Immature natural killer cell (primary cell): ENCODE data around the gene MT1H. TPM values are rescaled to one million over a fixed set of nuclear protein-coding genes. Genes with fewer than 3 reads are reported as not detected.
A peak's percentile ranks its signal among the peaks of the same experiment; 100 is the strongest.

Source experiments
- DNase-seq, 3 donors: peaks; one replicate each; pipeline ENCODE4 v3.0.0; 2022; ENCODE audit warnings: mixed read lengths in 1 of 3
- H3K27ac Mint-ChIP-seq, 6 donors: one replicate each; pipeline ENCODE4 v1.8.0; 2020; ENCODE audit warnings: mixed read lengths in 6 of 6, mild to moderate bottlenecking in 5 of 6, inconsistent platforms in 4 of 6, moderate library complexity in 3 of 6
- H3K27me3 Mint-ChIP-seq, 3 donors: one replicate each; pipeline ENCODE4 v1.8.0; 2020 to 2021; ENCODE audit warnings: low read depth in 3 of 3, mild to moderate bottlenecking in 3 of 3, mixed read lengths in 3 of 3, moderate library complexity in 3 of 3, inconsistent platforms in 1 of 3
- H3K36me3 Mint-ChIP-seq, 3 donors: one replicate each; pipeline ENCODE4 v1.8.0; 2020; ENCODE audit warnings: mixed read lengths in 3 of 3, inconsistent platforms in 2 of 3, mild to moderate bottlenecking in 2 of 3
- H3K4me1 Mint-ChIP-seq, 2 donors: one replicate each; pipeline ENCODE4 v1.8.0; 2020; ENCODE audit warnings: inconsistent platforms in 2 of 2, mild to moderate bottlenecking in 2 of 2, mixed read lengths in 2 of 2, moderate library complexity in 1 of 2
- H3K4me3 Mint-ChIP-seq, 5 donors: one replicate each; pipeline ENCODE4 v1.8.0; 2020; ENCODE audit warnings: mild to moderate bottlenecking in 5 of 5, mixed read lengths in 5 of 5, inconsistent platforms in 3 of 5, moderate library complexity in 3 of 5
- H3K9me3 Mint-ChIP-seq, 6 donors: one replicate each; pipeline ENCODE4 v1.8.0; 2020; ENCODE audit warnings: mild to moderate bottlenecking in 6 of 6, mixed read lengths in 6 of 6, inconsistent platforms in 4 of 6, moderate library complexity in 3 of 6
- polyA plus RNA-seq, 3 donors: library from polyadenylated mRNA; unstranded; fragments of 300-500 nt; fragmentation: Illumina TruSeq; gene quantifications; one replicate each; pipeline ENCODE4 v1.2.3, GENCODE V29; 2021

The MT1H gene
- polyA plus RNA-seq, 3 donors from 2014 or later, result not detected

- H3K4me1 Mint-ChIP-seq, result peaks cover 20 to 21% of the 10 kb centered on the region in 2 donors
- no peaks in the 10 kb centered on the region for H3K9me3 Mint-ChIP-seq
- peak; percentile 55 to 71 (median 69) for DNase-seq
- peak overlapping the region; percentile 64 to 82 (median 77) for H3K4me3 Mint-ChIP-seq
- peak overlapping the region in 5 of 6 donors; percentile 1 to 65 (median 37) for H3K27ac Mint-ChIP-seq
- peaks cover 6 to 19% (median 10%) of the 10 kb centered on the region in 3 donors for H3K27me3 Mint-ChIP-seq
- H3K36me3 Mint-ChIP-seq, result no peaks in the 10 kb centered on the region
Measured at GRCh38 chr16:56643080-56643778, 26.4 kb upstream of the MT1H start.

- DNase-seq, result no peak
- Mint-ChIP-seq H3K27ac (peak overlapping the region in 4 of 6 donors; percentile 1 to 55 (median 42)), H3K27me3 (peaks cover 6 to 16% (median 10%) of the 10 kb centered on the region in 3 donors), H3K4me1 (peaks cover 19 to 20% of the 10 kb centered on the region in 2 donors), H3K9me3 (no peaks in the 10 kb centered on the region), H3K36me3 (no peaks in the 10 kb centered on the region), H3K4me3 (peak overlapping the region; percentile 64 to 82 (median 77))
Measured at GRCh38 chr16:56643833-56644232, 25.8 kb upstream of the MT1H start.

GRCh38 chr16:56645311-56645710, 24.3 kb upstream of the MT1H start:
- DNase-seq, result no peak
- no peaks in the 10 kb centered on the region for H3K36me3 Mint-ChIP-seq
- H3K9me3 Mint-ChIP-seq, result no peaks in the 10 kb centered on the region
- H3K4me3 Mint-ChIP-seq, result no peak overlapping the region
- H3K4me1 Mint-ChIP-seq, result peaks cover 19 to 20% of the 10 kb centered on the region in 2 donors
- H3K27me3 Mint-ChIP-seq, result peaks cover 5 to 12% (median 6%) of the 10 kb centered on the region in 3 donors
- H3K27ac Mint-ChIP-seq, result no peak overlapping the region

- no peak overlapping the region for H3K4me3 Mint-ChIP-seq
- no peak overlapping the region for H3K27ac Mint-ChIP-seq
- no peak for DNase-seq
- no peaks in the 10 kb centered on the region for H3K9me3 Mint-ChIP-seq
- peaks cover 5 to 12% (median 6%) of the 10 kb centered on the region in 3 donors for H3K27me3 Mint-ChIP-seq
- peaks cover 19 to 20% of the 10 kb centered on the region in 2 donors for H3K4me1 Mint-ChIP-seq
- no peaks in the 10 kb centered on the region for H3K36me3 Mint-ChIP-seq
Measured at GRCh38 chr16:56645838-56646237, 23.8 kb upstream of the MT1H start.

- no peak for DNase-seq
- Mint-ChIP-seq H3K27ac (no peak overlapping the region), H3K9me3 (no peaks in the 10 kb centered on the region), H3K36me3 (no peaks in the 10 kb centered on the region), H3K4me1 (peaks cover 14% of the 10 kb centered on the region in 2 donors), H3K27me3 (peaks cover 3 to 12% (median 6%) of the 10 kb centered on the region in 3 donors), H3K4me3 (no peak overlapping the region)
Measured at GRCh38 chr16:56647641-56648431, 21.8 kb upstream of the MT1H start.

- DNase-seq, result no peak
- H3K9me3 Mint-ChIP-seq, result no peaks in the 10 kb centered on the region
- peaks cover 3 to 10% (median 5%) of the 10 kb centered on the region in 3 donors for H3K27me3 Mint-ChIP-seq
- H3K4me3 Mint-ChIP-seq, result no peak overlapping the region
- H3K27ac Mint-ChIP-seq, result no peak overlapping the region
- H3K4me1 Mint-ChIP-seq, result peaks cover under 1% of the 10 kb centered on the region in 2 donors
- H3K36me3 Mint-ChIP-seq, result no peaks in the 10 kb centered on the region
Measured at GRCh38 chr16:56649271-56649670, 20.3 kb upstream of the MT1H start.

GRCh38 chr16:56649820-56650219, 19.8 kb upstream of the MT1H start:
- H3K27me3 Mint-ChIP-seq, result peaks cover 2 to 8% (median 3%) of the 10 kb centered on the region in 3 donors

GRCh38 chr16:56651586-56651985, 18.0 kb upstream of the MT1H start, which contains the start of gene MT1B:
MT1B (plus strand) TSS chr16:56651886; CDS start chr16:56651954, 68 bp downstream.
- no peak within 1 kb of the TSS for H3K27ac Mint-ChIP-seq

More at GRCh38 chr16:56649820-56650219, 19.8 kb upstream of the MT1H start:
- Mint-ChIP-seq H3K36me3 (no peaks in the 10 kb centered on the region), H3K4me3 (no peak overlapping the region), H3K4me1 (no peaks in the 10 kb centered on the region), H3K27ac (no peak overlapping the region), H3K9me3 (no peaks in the 10 kb centered on the region)
- DNase-seq, result no peak

GRCh38 chr16:56652600-56652999, 17.0 kb upstream of the MT1H start:
- DNase-seq, result no peak
- Mint-ChIP-seq H3K9me3 (no peaks in the 10 kb centered on the region), H3K36me3 (no peaks in the 10 kb centered on the region), H3K27me3 (peaks cover 2 to 6% (median 6%) of the 10 kb centered on the region in 3 donors), H3K4me1 (peaks cover 4 to 5% of the 10 kb centered on the region in 2 donors), H3K27ac (no peak overlapping the region), H3K4me3 (no peak overlapping the region)

More at GRCh38 chr16:56651586-56651985, 18.0 kb upstream of the MT1H start, which contains the start of gene MT1B:
- H3K4me1 Mint-ChIP-seq, result no peaks in the 10 kb centered on the region
- peaks cover 2 to 6% (median 3%) of the 10 kb centered on the region in 3 donors for H3K27me3 Mint-ChIP-seq
- no peak within 1 kb of the TSS for H3K4me3 Mint-ChIP-seq
- H3K9me3 Mint-ChIP-seq, result no peaks in the 10 kb centered on the region
- no peaks in the 10 kb centered on the region for H3K36me3 Mint-ChIP-seq
- DNase-seq, result no peak

GRCh38 chr16:56653218-56653617, 16.4 kb upstream of the MT1H start:
- H3K27me3 Mint-ChIP-seq, result peaks cover 2 to 10% (median 2%) of the 10 kb centered on the region in 3 donors
- H3K4me1 Mint-ChIP-seq, result peaks cover 8 to 11% of the 10 kb centered on the region in 2 donors
- no peak overlapping the region for H3K27ac Mint-ChIP-seq
- H3K9me3 Mint-ChIP-seq, result no peaks in the 10 kb centered on the region
- no peak for DNase-seq
- H3K4me3 Mint-ChIP-seq, result no peak overlapping the region
- H3K36me3 Mint-ChIP-seq, result no peaks in the 10 kb centered on the region

- H3K27ac Mint-ChIP-seq, result peak within 1 kb of the TSS; percentile 85 to 93 (median 90)
- H3K4me3 Mint-ChIP-seq, result peak within 1 kb of the TSS; percentile 95 to 98 (median 97)
- peaks cover 8 to 15% (median 13%) of the 10 kb centered on the region in 3 donors for H3K27me3 Mint-ChIP-seq
- H3K36me3 Mint-ChIP-seq, result peaks cover 4 to 13% (median 6%) of the 10 kb centered on the region in 3 donors
- H3K9me3 Mint-ChIP-seq, result no peaks in the 10 kb centered on the region
- peaks cover 17 to 21% of the 10 kb centered on the region in 2 donors for H3K4me1 Mint-ChIP-seq
- DNase-seq, result peak; percentile 35 to 56 (median 54)
Measured at GRCh38 chr16:56657555-56658326, 11.9 kb upstream of the MT1H start, which contains the start of gene MT1F. MT1F (plus strand) TSS chr16:56657959; CDS start chr16:56658059, 100 bp downstream.

GRCh38 chr16:56658327-56658875, 11.2 kb upstream of the MT1H start:
- Mint-ChIP-seq H3K27ac (peak overlapping the region in 5 of 6 donors; percentile 79 to 91 (median 85)), H3K4me1 (peaks cover 17 to 23% of the 10 kb centered on the region in 2 donors), H3K36me3 (peaks cover 4 to 13% (median 6%) of the 10 kb centered on the region in 3 donors), H3K4me3 (peak overlapping the region; percentile 95 to 98 (median 97)), H3K9me3 (no peaks in the 10 kb centered on the region), H3K27me3 (peaks cover 8 to 15% (median 13%) of the 10 kb centered on the region in 3 donors)
- no peak for DNase-seq
